GM12874 (cell line): ENCODE results near the gene UNC119.

Experiments
- TF ChIP-seq, protein P1 (sequence below): IDR thresholded peaks from 2 replicates; pipeline ENCODE4 v1.5.1; 2011; ENCODE audit warnings: low read depth, mild to moderate bottlenecking, control low read depth, low read length, moderate library complexity; ENCODE audit not compliant: insufficient read depth

The UNC119 gene

GRCh38 chr17:28514561-28515002 lies 37.8 kb downstream of the UNC119 start:
- TF ChIP-seq, protein P1, sequence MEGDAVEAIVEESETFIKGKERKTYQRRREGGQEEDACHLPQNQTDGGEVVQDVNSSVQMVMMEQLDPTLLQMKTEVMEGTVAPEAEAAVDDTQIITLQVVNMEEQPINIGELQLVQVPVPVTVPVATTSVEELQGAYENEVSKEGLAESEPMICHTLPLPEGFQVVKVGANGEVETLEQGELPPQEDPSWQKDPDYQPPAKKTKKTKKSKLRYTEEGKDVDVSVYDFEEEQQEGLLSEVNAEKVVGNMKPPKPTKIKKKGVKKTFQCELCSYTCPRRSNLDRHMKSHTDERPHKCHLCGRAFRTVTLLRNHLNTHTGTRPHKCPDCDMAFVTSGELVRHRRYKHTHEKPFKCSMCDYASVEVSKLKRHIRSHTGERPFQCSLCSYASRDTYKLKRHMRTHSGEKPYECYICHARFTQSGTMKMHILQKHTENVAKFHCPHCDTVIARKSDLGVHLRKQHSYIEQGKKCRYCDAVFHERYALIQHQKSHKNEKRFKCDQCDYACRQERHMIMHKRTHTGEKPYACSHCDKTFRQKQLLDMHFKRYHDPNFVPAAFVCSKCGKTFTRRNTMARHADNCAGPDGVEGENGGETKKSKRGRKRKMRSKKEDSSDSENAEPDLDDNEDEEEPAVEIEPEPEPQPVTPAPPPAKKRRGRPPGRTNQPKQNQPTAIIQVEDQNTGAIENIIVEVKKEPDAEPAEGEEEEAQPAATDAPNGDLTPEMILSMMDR = no peak

DNA sequence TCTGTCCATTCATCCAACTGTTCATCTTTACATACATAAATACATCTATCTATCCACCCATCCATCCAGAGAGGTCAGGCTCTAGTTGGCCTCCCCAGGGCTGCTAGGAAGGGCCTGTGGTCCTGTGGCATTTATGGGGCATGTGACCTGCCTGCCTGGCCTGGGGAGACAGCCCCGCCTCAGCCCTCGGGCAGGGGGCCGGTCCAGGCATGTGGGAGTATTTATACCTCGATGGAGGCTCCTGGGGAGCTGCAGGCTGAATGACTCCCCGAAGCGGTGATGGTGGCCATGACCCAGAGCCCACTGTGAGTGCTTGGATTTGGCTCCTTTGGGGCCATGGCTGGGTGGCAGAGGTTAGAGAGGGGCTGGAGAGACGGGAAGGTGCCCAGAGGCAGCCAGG lies 38.9 kb downstream of the UNC119 start:
- TF ChIP-seq, protein P1 = no peak

DNA sequence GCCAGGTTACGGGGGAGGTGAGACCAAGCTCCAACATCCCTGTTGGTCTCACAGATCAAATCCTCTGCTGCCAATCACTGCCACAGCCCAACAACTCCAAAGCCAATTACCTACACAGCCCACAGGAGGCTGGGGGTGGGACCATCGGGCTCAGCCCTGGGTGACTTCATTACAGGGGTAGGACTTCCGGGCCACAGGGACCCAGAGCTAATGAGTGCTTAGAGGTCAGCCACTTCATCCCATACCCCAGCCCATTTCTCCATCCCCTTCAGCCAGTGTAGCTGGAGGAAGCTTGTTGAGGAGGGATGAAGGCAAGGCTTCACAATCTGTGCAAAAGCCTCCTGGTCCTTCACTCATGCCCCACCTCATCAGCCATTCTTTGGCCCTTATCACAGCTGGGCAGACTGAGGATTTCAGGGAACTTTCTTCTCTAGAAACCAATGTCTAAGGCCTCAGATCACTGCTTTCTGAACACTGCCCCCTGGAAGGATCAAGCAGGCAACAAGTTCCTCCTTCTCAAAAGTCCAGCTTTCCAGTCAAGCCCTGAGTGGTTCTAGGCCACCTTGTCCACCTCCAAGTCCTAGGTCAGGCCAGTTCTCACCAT lies 40.5 kb downstream of the UNC119 start:
- TF ChIP-seq, protein P1 = no peak

DNA sequence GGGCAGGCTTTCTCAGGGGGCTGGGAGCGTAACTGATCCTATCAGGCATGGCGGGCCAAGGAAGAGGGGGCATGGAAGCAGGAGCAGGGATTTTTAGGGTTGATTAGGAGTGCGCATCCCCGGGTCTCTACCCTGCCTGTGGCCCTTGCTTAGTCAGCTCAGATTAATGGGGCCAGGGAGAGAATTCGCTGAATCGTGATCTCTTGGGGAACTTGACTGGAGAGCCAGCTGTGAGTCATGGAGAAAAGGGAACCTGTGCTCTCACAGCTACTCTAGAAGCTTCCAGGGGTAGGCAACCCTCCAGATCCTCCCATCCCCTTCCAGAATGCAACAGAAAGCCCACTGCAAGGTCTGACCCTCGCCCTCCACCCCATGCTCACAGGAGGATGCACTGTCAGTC lies 42.6 kb downstream of the UNC119 start:
- TF ChIP-seq, protein P1 = no peak

- TF ChIP-seq, protein P1 = no peak
Observed at GRCh38 chr17:28508211-28508724, 44.2 kb downstream of the UNC119 start.

DNA sequence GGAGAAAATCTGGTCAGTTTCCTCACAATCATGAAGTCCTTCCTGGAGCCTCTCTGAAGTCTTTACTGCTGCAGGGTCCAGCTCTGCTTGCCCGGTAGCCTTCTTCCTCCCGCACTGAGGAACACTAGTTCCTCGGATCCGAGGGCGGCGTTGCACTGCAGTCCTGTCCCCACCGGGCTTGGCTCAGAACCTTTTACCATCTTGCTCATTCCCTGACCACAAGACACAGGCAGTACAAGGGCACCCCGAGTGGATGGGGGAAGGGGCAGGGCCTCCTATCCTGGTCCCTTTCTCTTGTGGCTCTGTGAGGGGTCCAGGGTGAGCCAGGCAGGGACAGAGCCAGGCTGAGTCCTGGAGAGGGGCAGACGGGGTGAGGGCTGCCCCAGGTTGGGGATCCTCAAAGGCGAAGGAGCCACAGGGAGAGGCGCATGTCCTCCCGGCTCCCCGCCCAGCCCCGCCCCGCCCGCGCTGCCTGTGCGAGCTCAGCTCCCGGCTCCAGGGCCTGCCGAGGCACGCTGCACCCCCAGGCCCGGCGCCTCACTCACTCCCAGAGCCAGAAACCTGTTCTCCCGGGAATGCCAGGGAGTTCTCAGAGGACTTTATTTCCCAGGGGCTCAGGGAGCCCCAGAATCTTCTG lies 44.7 kb downstream of the UNC119 start:
- TF ChIP-seq, protein P1 = no peak

DNA sequence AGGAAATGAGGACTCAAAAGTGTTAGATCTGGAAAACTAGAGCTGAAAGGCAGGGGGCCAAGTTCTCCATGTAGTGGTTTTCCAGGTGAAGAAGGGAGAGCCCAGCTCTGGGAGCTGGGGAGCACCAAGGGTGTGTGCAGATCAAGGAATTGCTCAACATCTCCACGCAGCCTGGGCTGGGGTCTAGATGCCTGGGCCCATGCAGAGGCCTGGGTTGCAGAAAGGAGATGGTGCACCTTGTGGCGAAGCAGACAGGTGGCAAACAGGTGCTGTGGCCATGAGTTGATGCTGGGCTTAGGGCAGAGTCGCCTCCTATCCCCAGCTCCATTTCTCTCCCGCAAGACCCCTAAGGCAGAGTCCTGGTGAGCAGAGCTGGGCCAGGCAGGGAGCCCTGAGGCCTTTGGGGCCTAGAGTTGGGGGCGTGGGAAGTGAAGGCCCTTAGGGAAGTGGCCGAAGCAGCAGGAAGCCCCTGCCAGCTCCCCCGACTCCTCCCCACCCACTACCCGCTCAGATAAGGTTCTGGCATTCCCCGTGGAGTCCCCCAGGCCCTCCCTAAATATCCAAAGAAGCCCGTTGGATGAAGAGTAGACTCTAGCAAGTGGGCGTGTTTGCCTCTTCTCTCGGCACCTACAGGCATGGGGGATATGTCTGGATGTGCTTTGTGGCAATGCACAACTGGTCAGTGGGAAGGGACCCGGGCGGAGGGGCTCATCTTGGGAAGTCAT lies 45.5 kb downstream of the UNC119 start:
- TF ChIP-seq, protein P1 = no peak
